Mesodermal cell (in vitro differentiated cells): ENCODE data around the gene TMEM266.

ENCODE experiments used
- H3K27ac ChIP-seq: 2 replicates; pipeline ENCODE4 v1.7.0; 2013; ENCODE audit warnings: mild to moderate bottlenecking, low read depth, low read length, moderate library complexity; ENCODE audit not compliant: severe bottlenecking
- H3K36me3 ChIP-seq: 2 replicates; pipeline ENCODE4 v1.7.1; 2013; ENCODE audit warnings: mild to moderate bottlenecking, low read length, moderate library complexity; ENCODE audit not compliant: control insufficient read depth, insufficient read depth
- H3K4me1 ChIP-seq: one replicate; pipeline ENCODE4 v1.7.1; 2013; ENCODE audit warnings: mild to moderate bottlenecking, low read length; ENCODE audit not compliant: insufficient read depth, control insufficient read depth, poor library complexity, severe bottlenecking
- H3K4me3 ChIP-seq: 2 replicates; pipeline ENCODE4 v1.7.0; 2013; ENCODE audit warnings: low read length, control low read depth, mild to moderate bottlenecking; ENCODE audit not compliant: insufficient read depth, poor library complexity, severe bottlenecking; ENCODE audit errors: extremely low read depth
- H3K9me3 ChIP-seq: 2 replicates; pipeline ENCODE4 v1.7.1; 2013; ENCODE audit warnings: mild to moderate bottlenecking, low read length, moderate library complexity; ENCODE audit not compliant: control insufficient read depth
- WGBS, 2 experiments: methylation state at CpG; one replicate each; pipeline ENCODE4 v1.1.5; 2013; ENCODE audit warnings: missing lambda C conversion rate in 2 of 2; ENCODE audit not compliant: insufficient coverage in 2 of 2; 5-methylcytosine and 5-hydroxymethylcytosine counted together

The TMEM266 gene

DNA sequence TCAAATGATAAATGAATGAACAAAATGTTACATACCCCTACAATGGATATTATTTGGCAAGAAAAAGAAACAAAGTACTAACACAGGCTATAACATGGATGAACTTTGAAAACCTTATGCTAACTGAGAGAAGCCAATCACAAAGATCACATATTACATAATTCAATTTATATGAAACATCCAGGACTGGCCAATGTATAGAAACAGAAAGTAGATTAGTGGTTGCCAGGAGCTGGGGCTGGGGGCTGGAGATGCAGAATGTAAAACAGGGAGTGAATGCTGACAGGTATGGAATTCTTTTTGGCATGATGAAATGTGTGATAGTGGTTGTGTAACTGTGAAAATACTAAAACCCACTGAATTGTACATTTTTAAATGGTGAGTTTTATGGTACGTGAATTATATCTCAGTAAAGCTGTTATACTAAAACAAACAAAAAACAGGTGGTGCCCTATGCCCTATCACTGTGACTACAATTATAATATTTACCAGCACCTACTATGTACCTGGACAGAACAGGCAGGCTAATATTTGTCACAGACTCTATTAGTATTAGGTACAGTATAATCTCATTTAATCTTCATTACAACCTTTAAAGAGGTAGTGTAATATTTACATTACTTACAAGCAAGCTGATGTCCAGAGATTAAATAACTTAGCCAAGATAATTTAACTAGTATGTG, 161.4 kb downstream of the TMEM266 start:
- no peaks in the 10 kb centered on the region for H3K4me1 ChIP-seq
- WGBS, 2 experiments: no CpG with 5 or more reads among the region's 1 CpG
- H3K4me3 ChIP-seq: no peak overlapping the region
- H3K27ac ChIP-seq: no peak overlapping the region
- no peaks in the 10 kb centered on the region for H3K9me3 ChIP-seq
- H3K36me3 ChIP-seq: peaks cover 27% of the 10 kb centered on the region

DNA sequence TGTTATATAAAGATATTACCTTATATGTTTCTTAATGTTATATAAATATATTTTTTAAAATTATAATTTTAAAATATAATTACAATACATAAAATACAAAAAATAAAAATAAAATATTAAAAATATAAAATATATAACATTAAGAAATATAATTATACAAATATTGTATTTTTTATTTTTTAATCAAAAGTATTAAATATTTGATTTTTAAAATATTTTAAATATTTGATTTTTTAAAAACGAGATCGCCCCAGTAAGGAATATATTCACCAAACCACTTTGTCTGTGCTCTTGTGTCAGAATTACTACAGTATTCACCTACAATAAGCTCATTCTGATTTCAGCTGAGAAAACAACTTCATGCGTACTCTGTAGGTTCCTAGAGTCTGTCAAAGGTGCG, 162.4 kb downstream of the TMEM266 start:
- Histone ChIP-seq H3K36me3 (peaks cover 30% of the 10 kb centered on the region), H3K27ac (no peak overlapping the region), H3K9me3 (no peaks in the 10 kb centered on the region), H3K4me3 (no peak overlapping the region), H3K4me1 (no peaks in the 10 kb centered on the region)
- WGBS, 2 experiments: 93% methylated on average over 2 of the region's 4 CpGs; no CpG with 5 or more reads in 1 of the 2 experiments

DNA sequence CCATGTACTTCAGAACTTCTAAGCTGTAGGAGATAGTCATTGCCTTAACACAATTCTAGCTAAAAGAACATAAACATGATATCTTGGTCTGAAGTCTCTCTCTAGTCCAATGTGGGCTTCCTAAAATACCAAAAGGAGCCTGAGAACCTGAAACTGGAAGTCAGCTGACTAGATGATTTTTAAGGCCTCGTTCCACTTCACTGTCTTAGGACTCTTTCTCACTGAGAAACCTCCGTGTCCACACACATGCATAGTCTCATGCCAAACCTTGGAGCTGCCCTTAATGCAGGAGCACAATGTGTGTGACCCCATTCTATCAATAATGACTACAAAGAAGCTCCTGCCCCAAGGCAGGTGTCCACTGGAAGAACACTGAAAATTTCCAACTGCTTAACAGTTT, 163.7 kb downstream of the TMEM266 start:
- Histone ChIP-seq H3K9me3 (no peaks in the 10 kb centered on the region), H3K27ac (no peak overlapping the region), H3K4me1 (no peaks in the 10 kb centered on the region), H3K36me3 (peaks cover 42% of the 10 kb centered on the region), H3K4me3 (no peak overlapping the region)
- WGBS, 2 experiments: 90% methylated on average over 2 of the region's 2 CpGs

DNA sequence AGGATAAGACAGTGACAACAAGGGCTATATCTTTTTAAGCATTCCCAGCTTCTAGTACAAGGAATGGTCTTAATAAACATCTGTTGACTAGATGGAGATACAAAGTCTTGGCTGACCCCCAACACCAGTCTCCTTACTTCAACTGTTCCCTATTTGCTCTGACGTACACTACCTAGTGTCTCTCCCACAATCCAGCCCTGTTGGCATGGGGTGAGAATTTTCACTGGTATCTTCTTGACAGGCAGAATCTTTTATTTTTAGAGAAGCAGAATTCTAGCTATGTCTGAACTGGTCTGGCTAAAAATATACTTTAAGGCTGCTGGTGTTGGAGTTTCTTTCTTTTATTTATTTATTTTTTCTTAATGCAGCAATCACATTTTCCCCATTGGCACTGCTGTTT, 169.5 kb downstream of the TMEM266 start:
- H3K4me1 ChIP-seq: no peaks in the 10 kb centered on the region
- H3K4me3 ChIP-seq: no peak overlapping the region
- WGBS, 2 experiments: no CpG with 5 or more reads among the region's 1 CpG
- peaks cover 38% of the 10 kb centered on the region for H3K36me3 ChIP-seq
- H3K9me3 ChIP-seq: no peaks in the 10 kb centered on the region
- no peak overlapping the region for H3K27ac ChIP-seq

DNA sequence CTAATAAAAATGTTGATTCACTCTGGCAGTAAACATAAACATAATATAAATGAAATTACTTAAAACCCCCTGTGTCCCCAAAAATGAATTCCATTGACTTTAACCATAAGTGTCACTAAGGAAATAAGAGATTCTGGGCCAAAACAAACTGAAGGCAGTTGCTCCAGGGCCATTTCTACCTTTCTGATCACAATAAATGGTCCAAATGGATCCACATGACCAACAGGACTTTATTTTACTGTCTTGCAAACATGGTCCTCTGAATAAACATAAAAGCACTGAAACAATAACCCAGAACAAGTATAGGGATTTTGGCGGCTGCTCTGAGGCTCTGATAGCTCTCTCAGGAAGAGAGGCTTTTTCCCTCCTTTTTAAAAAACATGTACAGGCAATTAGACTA, 174.1 kb downstream of the TMEM266 start:
- Histone ChIP-seq H3K36me3 (peaks cover 19% of the 10 kb centered on the region), H3K4me1 (no peaks in the 10 kb centered on the region), H3K9me3 (no peaks in the 10 kb centered on the region), H3K4me3 (no peak overlapping the region), H3K27ac (no peak overlapping the region)
- 100% methylated on average over 1 of the region's 1 CpG; no CpG with 5 or more reads in 1 of the 2 experiments for WGBS, 2 experiments

DNA sequence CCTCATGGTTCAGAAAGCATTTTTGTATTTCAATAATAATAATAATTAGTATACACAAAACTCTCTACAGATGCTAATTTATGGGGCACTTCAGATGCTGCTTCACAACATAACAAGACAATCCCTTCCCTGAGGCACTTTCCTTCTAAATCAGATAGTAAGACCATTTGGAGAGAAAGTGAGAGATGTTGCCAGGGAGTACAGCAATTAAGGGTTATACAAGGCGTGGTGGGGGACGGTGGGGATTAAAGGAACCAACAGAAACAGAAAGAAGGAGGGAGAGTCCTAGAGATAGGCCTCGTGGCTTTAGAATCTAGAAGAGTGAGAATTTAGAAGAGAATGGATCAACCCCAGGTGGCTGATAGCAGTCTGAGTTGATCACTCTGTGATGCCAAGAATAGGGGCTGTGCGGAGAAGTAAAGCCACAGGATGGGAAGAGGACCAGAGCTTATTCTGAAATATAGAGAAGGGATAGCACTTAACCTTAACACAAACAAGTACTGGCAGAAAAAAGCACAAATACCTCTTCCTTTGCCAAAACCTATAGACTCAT, 174.6 kb downstream of the TMEM266 start:
- WGBS, 2 experiments: 62 to 63% methylated on average over 3 of the region's 4 CpGs
- H3K36me3 ChIP-seq: peaks cover 15% of the 10 kb centered on the region
- H3K4me3 ChIP-seq: no peak overlapping the region
- H3K27ac ChIP-seq: no peak overlapping the region
- H3K9me3 ChIP-seq: no peaks in the 10 kb centered on the region
- H3K4me1 ChIP-seq: no peaks in the 10 kb centered on the region

DNA sequence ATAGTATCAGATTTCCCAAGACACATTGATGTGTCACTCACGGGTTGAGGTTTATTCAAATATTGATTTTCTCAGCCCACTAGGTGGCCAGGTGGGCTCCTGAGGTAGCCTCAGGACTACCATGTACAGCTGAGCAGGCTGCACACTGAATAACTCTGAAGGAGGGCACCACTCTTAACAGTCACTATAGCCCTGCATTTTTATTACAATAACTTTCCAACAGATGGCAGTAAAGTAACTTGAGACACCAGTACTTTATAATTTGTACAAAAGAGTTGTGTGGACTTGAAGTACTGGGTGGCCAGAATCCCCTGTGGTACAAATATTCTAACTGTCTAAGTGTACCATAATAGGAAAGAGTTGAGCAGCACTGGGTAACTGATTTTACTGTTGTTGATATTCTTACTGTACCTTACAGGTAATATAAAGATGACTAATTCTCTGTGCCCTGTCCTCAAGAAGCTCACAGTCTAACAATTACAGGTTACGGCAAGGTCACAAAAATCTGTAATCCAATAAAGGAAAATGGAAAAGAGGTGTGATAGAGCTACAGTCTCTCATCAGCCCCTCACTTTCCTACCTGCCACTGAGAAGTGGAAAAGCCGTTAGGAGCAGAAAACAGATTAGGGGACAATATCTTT, 175.5 kb downstream of the TMEM266 start:
- Histone ChIP-seq H3K4me3 (no peak overlapping the region), H3K4me1 (no peaks in the 10 kb centered on the region), H3K36me3 (peaks cover 9% of the 10 kb centered on the region), H3K9me3 (no peaks in the 10 kb centered on the region), H3K27ac (no peak overlapping the region)
- 67 to 75% methylated on average over 2 of the region's 3 CpGs for WGBS, 2 experiments

DNA sequence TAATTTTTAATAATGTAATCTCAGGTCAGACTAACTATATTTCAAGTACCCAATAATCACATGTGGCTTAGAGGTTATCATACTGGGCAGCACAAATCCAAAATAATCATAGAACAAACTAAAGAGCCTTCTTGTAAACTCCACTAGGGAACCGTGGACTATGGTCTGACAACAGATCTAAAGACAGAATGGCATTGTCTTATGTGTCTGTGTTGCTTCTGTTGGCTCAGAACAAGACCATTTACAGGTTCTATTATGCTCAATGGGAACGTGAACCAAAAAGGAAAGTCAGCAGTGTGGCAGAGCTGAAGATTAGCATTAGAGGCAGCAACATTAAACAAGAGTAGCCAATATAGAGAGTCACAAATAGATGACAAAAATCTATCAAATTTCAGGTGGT, 176.6 kb downstream of the TMEM266 start:
- H3K4me3 ChIP-seq: no peak overlapping the region
- H3K27ac ChIP-seq: no peak overlapping the region
- no peaks in the 10 kb centered on the region for H3K9me3 ChIP-seq
- H3K4me1 ChIP-seq: no peaks in the 10 kb centered on the region
- no peaks in the 10 kb centered on the region for H3K36me3 ChIP-seq
- 75 to 100% methylated on average over 1 to 2 of the region's 2 CpGs for WGBS, 2 experiments

DNA sequence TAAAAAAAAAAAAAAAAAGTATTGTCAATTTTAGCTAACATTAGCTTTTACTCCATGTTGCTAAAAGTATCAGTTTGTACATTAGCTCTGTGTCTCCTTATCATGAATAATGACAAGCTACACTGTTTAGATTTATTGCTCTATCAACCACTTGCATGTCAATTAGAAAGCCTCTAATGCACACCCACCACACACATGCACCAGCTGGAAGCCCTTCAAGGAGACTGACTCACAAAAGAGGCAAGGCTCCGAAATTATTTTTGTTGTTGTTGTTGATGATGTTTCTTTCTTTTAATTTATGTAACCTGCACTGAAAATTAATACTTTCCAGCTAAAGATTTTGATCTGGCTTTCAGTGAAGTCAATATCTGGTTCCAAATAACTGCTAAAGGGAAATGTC, 180.0 kb downstream of the TMEM266 start:
- Histone ChIP-seq H3K27ac (no peak overlapping the region), H3K9me3 (no peaks in the 10 kb centered on the region), H3K4me3 (no peak overlapping the region), H3K36me3 (peaks cover 6% of the 10 kb centered on the region), H3K4me1 (no peaks in the 10 kb centered on the region)
- WGBS, 2 experiments: no CpG with 5 or more reads among the region's 1 CpG

DNA sequence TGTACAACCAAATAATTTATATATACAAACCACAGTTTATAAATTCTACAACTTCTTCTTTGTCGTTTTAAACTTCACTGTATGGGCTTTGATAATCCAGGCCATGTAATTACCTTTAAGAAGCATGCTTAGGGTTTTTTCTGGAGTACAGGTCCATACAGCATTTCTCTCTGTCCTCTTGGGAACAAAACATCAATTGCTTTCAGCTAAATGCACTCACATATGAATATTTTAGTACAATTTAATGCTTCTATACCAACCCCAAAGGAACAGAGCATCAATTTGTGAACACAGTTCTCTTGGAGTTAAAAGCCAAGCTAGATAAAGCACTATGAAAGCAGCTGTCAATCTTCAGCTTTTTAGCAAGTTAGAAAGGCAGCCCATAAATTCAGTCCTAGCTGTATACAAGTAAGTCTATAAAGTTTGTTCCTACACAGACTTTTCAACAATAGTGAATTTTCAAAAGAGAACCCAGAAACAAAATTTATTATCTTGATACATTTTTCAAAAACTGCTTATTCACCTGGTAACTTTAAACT, 185.4 kb downstream of the TMEM266 start:
- Histone ChIP-seq H3K9me3 (no peaks in the 10 kb centered on the region), H3K27ac (no peak overlapping the region), H3K4me3 (no peak overlapping the region), H3K4me1 (no peaks in the 10 kb centered on the region), H3K36me3 (peaks cover 10% of the 10 kb centered on the region)
- WGBS, 2 experiments: no CpG with 5 or more reads among the region's 1 CpG

DNA sequence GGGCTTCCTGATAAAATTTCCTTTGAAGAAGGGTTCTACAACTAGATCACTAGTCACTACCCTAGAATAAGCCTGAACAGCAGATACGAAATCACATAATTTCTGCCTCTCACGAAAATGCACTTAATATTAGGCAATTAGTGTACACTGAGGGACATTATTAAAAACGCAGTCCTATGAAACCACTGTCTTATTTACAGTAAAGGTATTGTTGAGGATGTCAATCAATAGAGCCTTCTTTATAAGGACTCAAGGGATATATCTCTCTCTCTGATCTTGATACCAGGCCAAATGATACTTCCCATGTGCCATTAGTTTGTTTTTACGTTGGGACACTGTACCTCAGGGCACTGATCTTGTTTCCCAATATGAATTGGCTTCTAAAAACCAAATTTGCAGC, 191.9 kb downstream of the TMEM266 start:
- H3K4me3 ChIP-seq: no peak overlapping the region
- H3K9me3 ChIP-seq: no peaks in the 10 kb centered on the region
- no peak overlapping the region for H3K27ac ChIP-seq
- 100% methylated on average over 1 of the region's 4 CpGs for WGBS, 2 experiments
- peaks cover 9% of the 10 kb centered on the region for H3K36me3 ChIP-seq
- H3K4me1 ChIP-seq: no peaks in the 10 kb centered on the region
